Measurements from ENCODE around the gene TPST1. TPM values are rescaled to one million over a fixed set of nuclear protein-coding genes. Genes with fewer than 3 reads are reported as not detected.

The TPST1 gene
- total RNA-seq, 1 experiment from 2014 or later, result 29.0 TPM

GRCh38 chr7:66239467-66239856, 34.3 kb downstream of the TPST1 start:
- ChIA-PET POLR2A (interaction anchor here (0.6 kb wide), 1 partner anchor 295 kb away, joined by 6 read pairs; no protein-coding TSS in a partner anchor), CTCF (no interaction called here)
- Histone ChIP-seq H3K9me3 (ENCODE audit: control insufficient read depth, insufficient read depth, low read depth, low read length) (no peaks in the 10 kb centered on the region), H3K4me3 (ENCODE audit: low read depth in 2 of 2, low read length in 2 of 2) (no peak overlapping the region), H3K27ac (ENCODE audit: low read length) (no peak overlapping the region), H3K27me3 (ENCODE audit: control insufficient read depth, insufficient read depth, low read length) (no peaks in the 10 kb centered on the region), H3K4me1 (ENCODE audit: control insufficient read depth, insufficient read depth, low read length) (peaks cover 3% of the 10 kb centered on the region), H3K36me3 (ENCODE audit: control insufficient read depth, insufficient read depth, low read length) (no peaks in the 10 kb centered on the region)
- intact Hi-C loops (cut with micrococcal nuclease; ENCODE audit: unreplicated experiment) (no loop called here), in situ Hi-C loops (cut with HindIII; ENCODE audit: low pct_unique_long_range_greater_than_20kb, low sequenced_read_pairs) (no loop called here)
- ATAC-seq (no peak), DNase-seq (ENCODE audit: low read depth, low spot score) (no peak)
- no TSS peak for BruUV-seq (replicated peaks)
- TF ChIP-seq REST (IDR thresholded peaks at IDR 0.05; ENCODE audit: insufficient read depth in 1 of 2, low read depth in 2 of 2, low read length in 1 of 2) (no peak), SIN3A (IDR thresholded peaks at IDR 0.05; ENCODE audit: borderline replicate concordance, insufficient read depth, low read depth, low read length) (no peak), TCF7L2 (IDR thresholded peaks at IDR 0.05; ENCODE audit: low read depth, low read length) (no peak), POLR2AphosphoS5 (IDR thresholded peaks at IDR 0.05; ENCODE audit: low read depth, low read length) (no peak), CTCF (IDR thresholded peaks at IDR 0.05) (no peak)

- CTCF ChIA-PET, result no interaction called here
- no TSS peak for BruUV-seq (replicated peaks)
Measured at GRCh38 chr7:66245008-66245407, 39.9 kb downstream of the TPST1 start.

More at GRCh38 chr7:66245008-66245407, 39.9 kb downstream of the TPST1 start:
- no peaks in the 10 kb centered on the region for H3K9me3 ChIP-seq (ENCODE audit: control insufficient read depth, insufficient read depth, low read depth, low read length)
- intact Hi-C loops (cut with micrococcal nuclease; ENCODE audit: unreplicated experiment) (no loop called here), in situ Hi-C loops (cut with HindIII; ENCODE audit: low pct_unique_long_range_greater_than_20kb, low sequenced_read_pairs) (no loop called here)
- H3K4me1 ChIP-seq (ENCODE audit: control insufficient read depth, insufficient read depth, low read length), result no peaks in the 10 kb centered on the region; the same call in 1 of the 2 replicates
- no peaks in the 10 kb centered on the region for H3K27me3 ChIP-seq (ENCODE audit: control insufficient read depth, insufficient read depth, low read length)
- H3K27ac ChIP-seq (ENCODE audit: low read length), result no peak overlapping the region
- no peak for ATAC-seq
- DNase-seq (ENCODE audit: low read depth, low spot score), result no peak
- TF ChIP-seq REST (IDR thresholded peaks at IDR 0.05; ENCODE audit: insufficient read depth in 1 of 2, low read depth in 2 of 2, low read length in 1 of 2) (no peak), POLR2AphosphoS5 (IDR thresholded peaks at IDR 0.05; ENCODE audit: low read depth, low read length) (no peak), TCF7L2 (IDR thresholded peaks at IDR 0.05; ENCODE audit: low read depth, low read length) (no peak), CTCF (IDR thresholded peaks at IDR 0.05) (no peak), SIN3A (IDR thresholded peaks at IDR 0.05; ENCODE audit: borderline replicate concordance, insufficient read depth, low read depth, low read length) (no peak)
- POLR2A ChIA-PET, result no interaction called here
- no peak overlapping the region for H3K4me3 ChIP-seq (ENCODE audit: low read depth in 2 of 2, low read length in 2 of 2)
- no peaks in the 10 kb centered on the region for H3K36me3 ChIP-seq (ENCODE audit: control insufficient read depth, insufficient read depth, low read length)
